ENCODE results near the gene SLC9A3. TPM values are rescaled to one million over a fixed set of nuclear protein-coding genes. Genes with fewer than 3 reads are reported as not detected.

The SLC9A3 gene
- total RNA-seq, 2 donors from 2014 or later = 0.21 to 1.1 TPM

Other genes starting within 250 kb of the SLC9A3 start
- 10 to 100 TPM in 1 of 2 donors, 1 to 10 TPM in 1; 4.1 to 11.0 TPM for gene AHRR, start 202.7 kb downstream of the SLC9A3 start, total RNA-seq
- gene EXOC3, start 81.3 kb downstream of the SLC9A3 start, total RNA-seq = 10 to 100 TPM; 60.2 to 89.8 TPM
- gene CEP72, start 87.9 kb upstream of the SLC9A3 start, total RNA-seq = 10 to 100 TPM; 15.3 to 58.1 TPM
- gene TPPP, start 168.9 kb upstream of the SLC9A3 start, total RNA-seq = under 1 TPM in 1 of 2 donors, not detected in 1; 0.05 TPM

Measured in natural killer cell treated with Interleukin-12 subunit alpha and Interleukin-12 subunit beta and Interleukin-15 and Interleukin-18, amount 100 ng/mL, for 72 hours (primary cell).